Calu3 (cell line): ENCODE data around the gene TSHZ2. TPM values are rescaled to one million over a fixed set of nuclear protein-coding genes. Genes with fewer than 3 reads are reported as not detected.

Source experiments
- BruUV-seq: library from RNA; stranded (reverse); fragments of 400-500 nt; replicated peaks from 2 replicates; lab custom pipeline; 2021; lab: Mats Ljungman, UMichigan
- CTCF ChIA-PET: fragments of 300-600 bp; sonication (Branson Sonifier 250); formaldehyde crosslinking; loops from one replicate; lab custom pipeline; 2022; ENCODE audit warnings: antibody characterized with exemption; lab: Charles Lee
- DNase-seq: peaks from one replicate; pipeline ENCODE4 v3.0.0; 2022
- H3K27ac Mint-ChIP-seq: one replicate; pipeline ENCODE4 v1.8.0; 2022; ENCODE audit warnings: mixed read lengths; ENCODE audit not compliant: unreplicated experiment
- H3K27me3 Mint-ChIP-seq: one replicate; pipeline ENCODE4 v1.8.0; 2022; ENCODE audit warnings: mixed read lengths; ENCODE audit not compliant: unreplicated experiment
- H3K36me3 Mint-ChIP-seq: one replicate; pipeline ENCODE4 v1.8.0; 2022; ENCODE audit warnings: mild to moderate bottlenecking, moderate library complexity, mixed read lengths; ENCODE audit not compliant: insufficient read depth, unreplicated experiment
- H3K4me1 Mint-ChIP-seq: one replicate; pipeline ENCODE4 v1.8.0; 2022; ENCODE audit warnings: mild to moderate bottlenecking, low read depth, mixed read lengths; ENCODE audit not compliant: unreplicated experiment
- H3K4me3 Mint-ChIP-seq: one replicate; pipeline ENCODE4 v1.8.0; 2022; ENCODE audit warnings: mild to moderate bottlenecking, low read depth, moderate library complexity, mixed read lengths; ENCODE audit not compliant: unreplicated experiment
- H3K9me3 Mint-ChIP-seq: one replicate; pipeline ENCODE4 v1.8.0; 2022; ENCODE audit warnings: low read depth, mixed read lengths; ENCODE audit not compliant: unreplicated experiment
- CTCF ChIP-seq: fragments of 200-600 bp; IDR thresholded peaks from one replicate; pipeline ENCODE4 v1.8.0; 2022; ENCODE audit warnings: antibody characterized with exemption; ENCODE audit not compliant: unreplicated experiment
- intact Hi-C: fragments of 100-400 bp; cut with micrococcal nuclease; formaldehyde crosslinking; loops from one replicate; pipeline ENCODE4 v1.10.0; 2022; ENCODE audit not compliant: unreplicated experiment
- total RNA-seq: library from RNA; stranded (reverse); gene quantifications from 2 replicates; pipeline ENCODE4 v1.2.3, GENCODE V29; 2022

Gene TSHZ2
- total RNA-seq, 1 experiment from 2014 or later = not detected

DNA sequence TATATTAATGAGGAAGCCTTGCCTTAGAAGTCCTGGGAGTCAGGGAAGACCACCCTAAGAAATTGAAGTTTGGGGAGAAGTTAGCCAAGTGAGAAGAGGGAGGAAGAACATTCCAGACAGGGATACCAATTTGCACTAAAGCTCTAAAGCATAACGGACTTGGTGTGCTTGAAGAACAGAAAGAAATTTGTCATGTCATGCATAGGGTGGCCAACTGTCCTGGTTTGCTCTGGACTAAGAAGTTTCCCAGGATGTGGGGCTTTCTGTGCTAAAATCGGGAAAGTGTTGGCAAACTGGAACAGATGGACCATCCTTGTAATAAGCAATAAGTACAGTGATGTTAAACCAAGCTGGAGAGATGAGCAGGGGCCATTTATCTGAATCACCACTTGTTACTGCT, 403.9 kb downstream of the TSHZ2 start:
- Mint-ChIP-seq H3K27me3 (peaks cover 48% of the 10 kb centered on the region), H3K9me3 (no peaks in the 10 kb centered on the region), H3K36me3 (no peaks in the 10 kb centered on the region), H3K27ac (no peak overlapping the region), H3K4me1 (no peaks in the 10 kb centered on the region), H3K4me3 (no peak overlapping the region)
- intact Hi-C loops = no loop called here
- no TSS peak for BruUV-seq
- no peak for TF ChIP-seq CTCF
- CTCF ChIA-PET = no interaction called here
- no peak for DNase-seq

DNA sequence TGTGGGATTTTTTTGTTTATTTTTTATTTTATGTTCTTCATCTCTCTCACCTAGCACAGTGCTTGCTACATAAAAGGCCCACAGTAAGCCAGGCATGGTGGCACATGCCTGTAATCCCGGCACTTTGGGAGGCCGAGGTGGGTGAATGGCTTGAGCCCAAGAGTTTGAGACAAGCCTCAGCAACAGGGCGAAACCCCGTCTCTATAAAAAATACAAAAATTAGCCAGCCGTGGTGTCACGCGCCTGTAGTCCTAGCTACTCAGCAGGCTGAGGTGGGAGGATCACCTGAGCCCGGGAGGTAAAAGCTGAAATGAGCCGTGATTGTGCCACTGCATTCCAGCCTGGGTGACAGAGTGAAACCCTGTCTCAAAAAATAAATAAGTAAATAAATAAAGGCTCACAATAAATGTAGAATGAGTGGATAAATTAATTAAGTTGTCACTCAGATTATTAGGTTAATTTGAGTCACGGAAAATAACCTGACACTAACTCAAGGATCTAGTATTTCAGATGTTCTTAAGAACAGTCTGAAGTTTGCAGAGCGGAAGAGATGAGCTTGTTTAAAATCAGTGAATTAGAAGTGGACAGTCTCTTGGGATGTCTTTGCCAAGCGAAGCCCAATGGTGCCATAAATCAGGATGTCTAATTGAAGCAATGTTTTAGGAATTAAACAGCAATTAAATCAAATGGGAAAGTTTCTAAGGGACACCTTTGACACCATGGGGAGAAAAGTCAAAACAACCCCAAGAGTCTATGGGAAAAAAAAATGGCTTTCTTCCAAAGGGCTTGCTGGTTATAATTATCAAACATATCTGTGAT, 407.1 kb downstream of the TSHZ2 start:
- DNase-seq = no peak
- no TSS peak for BruUV-seq
- Mint-ChIP-seq H3K36me3 (no peaks in the 10 kb centered on the region), H3K27me3 (peaks cover 50% of the 10 kb centered on the region), H3K4me3 (no peak overlapping the region), H3K4me1 (no peaks in the 10 kb centered on the region), H3K27ac (no peak overlapping the region), H3K9me3 (no peaks in the 10 kb centered on the region)
- TF ChIP-seq CTCF = no peak
- intact Hi-C loops = no loop called here
- CTCF ChIA-PET = interaction anchor here (0.5 to 0.7 kb wide), 2 partner anchors 168 to 693 kb away, joined by 3 read pairs; no protein-coding TSS in a partner anchor

GRCh38 chr20:53379833-53380120, 407.6 kb downstream of the TSHZ2 start:
- DNase-seq = no peak
- H3K4me3 Mint-ChIP-seq = no peak overlapping the region
- no peaks in the 10 kb centered on the region for H3K4me1 Mint-ChIP-seq
- TF ChIP-seq CTCF = no peak
- BruUV-seq = no TSS peak
- no peaks in the 10 kb centered on the region for H3K9me3 Mint-ChIP-seq
- CTCF ChIA-PET = interaction anchor here (0.5 kb wide), 1 partner anchor 692 kb away, joined by 3 read pairs; no protein-coding TSS in a partner anchor
- no peaks in the 10 kb centered on the region for H3K36me3 Mint-ChIP-seq
- intact Hi-C loops = no loop called here
- H3K27ac Mint-ChIP-seq = no peak overlapping the region
- H3K27me3 Mint-ChIP-seq = peaks cover 50% of the 10 kb centered on the region

GRCh38 chr20:53381568-53382262, 409.6 kb downstream of the TSHZ2 start:
- no peak for DNase-seq
- intact Hi-C loops = no loop called here
- H3K27ac Mint-ChIP-seq = no peak overlapping the region
- H3K4me1 Mint-ChIP-seq = no peaks in the 10 kb centered on the region
- no peak for TF ChIP-seq CTCF
- H3K9me3 Mint-ChIP-seq = no peaks in the 10 kb centered on the region
- no peaks in the 10 kb centered on the region for H3K36me3 Mint-ChIP-seq
- peaks cover 38% of the 10 kb centered on the region for H3K27me3 Mint-ChIP-seq
- no peak overlapping the region for H3K4me3 Mint-ChIP-seq
- CTCF ChIA-PET = no interaction called here
- BruUV-seq = no TSS peak
